ENCODE results near the gene SUMO3. TPM values are rescaled to one million over a fixed set of nuclear protein-coding genes. Genes with fewer than 3 reads are reported as not detected.

The SUMO3 gene
- total RNA-seq, 1 experiment from 2014 or later, result 82.9 TPM

- H3T11ph ChIP-seq (ENCODE audit: low read length), result no peak overlapping the region
- WGBS (ENCODE audit: extremely low coverage, insufficient read length, low lambda C conversion rate), result no CpG with 5 or more reads among the region's 11 CpGs
Observed at GRCh38 chr21:44840771-44841170, 22.9 kb upstream of the SUMO3 start.

More at GRCh38 chr21:44840771-44841170, 22.9 kb upstream of the SUMO3 start:
- H4K91ac ChIP-seq (ENCODE audit: insufficient read length, low read depth, low read length), result no peak overlapping the region
- H2BK5ac ChIP-seq (ENCODE audit: insufficient read length, low read length), result no peak overlapping the region
- no peaks in the 10 kb centered on the region for H3K79me2 ChIP-seq (ENCODE audit: insufficient read depth, low read length)
- no peak overlapping the region for H3K9ac ChIP-seq (ENCODE audit: extremely low read depth, insufficient read length, low read length)
- H2BK12ac ChIP-seq (ENCODE audit: insufficient read length, low read depth, low read length), result no peak overlapping the region
- H2AK5ac ChIP-seq (ENCODE audit: insufficient read length, low read length), result no peak overlapping the region
- no peak overlapping the region for H3K56ac ChIP-seq (ENCODE audit: insufficient read length, low read depth, low read length)
- H2BK120ac ChIP-seq (ENCODE audit: low read depth, low read length, poor library complexity, severe bottlenecking), result no peak overlapping the region
- DNase-seq, result no peak
- no peak overlapping the region for H3K14ac ChIP-seq (ENCODE audit: insufficient read depth, low read length)
- no peak overlapping the region for H2AFZ ChIP-seq (ENCODE audit: low read length)
- peaks cover 10 to 18% of the 10 kb centered on the region in 2 experiments; a peak in 3 of 4 replicates for H3K4me1 Mint-ChIP-seq
- TF ChIP-seq CTCF (conservative IDR thresholded peaks at IDR 0.05), result no peak
- H3K23ac ChIP-seq (ENCODE audit: insufficient read length, low read depth, low read length), result no peak overlapping the region
- H2BK15ac ChIP-seq (ENCODE audit: low read depth, low read length), result no peak overlapping the region
- H3K9me3 ChIP-seq (ENCODE audit: control insufficient read depth, low read depth, low read length), result no peaks in the 10 kb centered on the region
- H3K36me3 Mint-ChIP-seq (ENCODE audit: insufficient read depth in 1 of 3, low read depth in 3 of 3), result no peaks in the 10 kb centered on the region
- H3K79me1 ChIP-seq (ENCODE audit: insufficient read depth, low read depth, low read length, poor library complexity, severe bottlenecking), result no peaks in the 10 kb centered on the region
- no peak overlapping the region for H3K4ac ChIP-seq (ENCODE audit: low read depth, low read length)
- peaks cover 3% of the 10 kb centered on the region; the same call in 1 of the 2 replicates for H3K27me3 Mint-ChIP-seq (ENCODE audit: low read depth)
- H4K20me1 ChIP-seq (ENCODE audit: control insufficient read depth, insufficient read depth, insufficient read length), result no peaks in the 10 kb centered on the region
- H3K27me3 ChIP-seq (ENCODE audit: insufficient read depth, low read length), result no peaks in the 10 kb centered on the region
- no peak overlapping the region for H3K4me3 Mint-ChIP-seq
- H3K4me1 ChIP-seq (ENCODE audit: insufficient read depth, low read length), result 0 out of 2 replicates have a peak, but pooled peaks cover 2% of the 10 kb centered on the region
- H2BK20ac ChIP-seq (ENCODE audit: low read depth, low read length, poor library complexity, severe bottlenecking), result no peak overlapping the region
- H4K8ac ChIP-seq (replicated peaks; ENCODE audit: insufficient read length, low read depth, low read length), result no peak overlapping the region
- H3K27ac ChIP-seq (ENCODE audit: insufficient read length, low read depth, low read length), result no peak overlapping the region
- no peak overlapping the region for H3K18ac ChIP-seq (ENCODE audit: insufficient read length, low read depth, low read length)
- H3K4me2 ChIP-seq (ENCODE audit: insufficient read depth, insufficient read length, low read length), result no peak overlapping the region
- H3K23me2 ChIP-seq (ENCODE audit: insufficient read length, low read depth, low read length, poor library complexity, severe bottlenecking), result no peaks in the 10 kb centered on the region
- H3K9me3 Mint-ChIP-seq, result no peaks in the 10 kb centered on the region
- no peak overlapping the region; a peak in 1 of 7 replicates for H3K27ac Mint-ChIP-seq
- H4K5ac ChIP-seq (ENCODE audit: insufficient read length, low read depth, low read length), result no peak overlapping the region
